HG03108 (cell line): ENCODE measurements around the gene KLHDC7B.

Experiments used
- ATAC-seq: cut with Tn5 transposase; IDR thresholded peaks from one replicate; pipeline ENCODE4 v1.9.1; 2021; ENCODE audit warnings: moderate library complexity; ENCODE audit not compliant: unreplicated experiment

The KLHDC7B gene

DNA sequence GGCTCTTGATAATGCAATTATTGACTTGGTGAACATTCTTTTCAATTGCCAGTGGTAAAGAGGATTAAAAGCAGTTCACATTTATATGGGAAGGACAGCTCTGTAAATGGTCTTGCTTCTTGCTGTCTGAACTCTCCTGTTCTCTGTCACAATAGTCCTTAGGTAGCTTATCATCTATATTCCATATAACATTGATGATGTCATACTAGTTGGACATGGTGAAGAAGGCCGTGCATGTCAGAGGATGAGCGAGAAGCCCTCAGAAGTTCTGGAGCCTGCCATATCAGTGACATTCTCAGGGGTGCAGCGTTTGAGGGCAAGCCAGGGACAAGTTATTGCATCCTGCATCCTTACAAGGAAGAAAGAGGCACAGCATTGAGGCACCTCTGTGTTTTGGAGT, 39.5 kb downstream of the KLHDC7B start:
- ATAC-seq: no peak

GRCh38 chr22:50585781-50586180, 40.1 kb downstream of the KLHDC7B start:
- no peak for ATAC-seq

DNA sequence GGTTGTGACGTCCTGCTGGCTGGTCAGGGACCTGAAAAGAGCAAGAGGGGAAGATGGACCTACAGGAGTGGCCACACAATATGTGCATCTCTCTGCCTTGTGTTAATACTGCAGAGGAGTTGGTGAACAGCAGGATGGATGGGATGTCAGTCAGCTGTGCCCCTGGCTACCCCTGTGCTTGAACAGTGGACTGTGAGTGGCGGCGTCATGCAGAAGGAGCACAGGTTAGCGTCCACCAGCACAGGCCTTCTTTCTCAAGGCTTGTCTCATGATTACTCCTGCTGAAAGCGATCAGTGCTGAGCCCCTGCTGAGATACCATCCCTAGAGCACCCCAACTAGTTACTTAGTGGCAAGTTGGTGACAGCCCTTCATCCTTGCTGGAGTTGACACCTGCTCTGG, 40.7 kb downstream of the KLHDC7B start:
- no peak for ATAC-seq

- no peak for ATAC-seq
Observed at GRCh38 chr22:50587407-50587806, 41.7 kb downstream of the KLHDC7B start.

DNA sequence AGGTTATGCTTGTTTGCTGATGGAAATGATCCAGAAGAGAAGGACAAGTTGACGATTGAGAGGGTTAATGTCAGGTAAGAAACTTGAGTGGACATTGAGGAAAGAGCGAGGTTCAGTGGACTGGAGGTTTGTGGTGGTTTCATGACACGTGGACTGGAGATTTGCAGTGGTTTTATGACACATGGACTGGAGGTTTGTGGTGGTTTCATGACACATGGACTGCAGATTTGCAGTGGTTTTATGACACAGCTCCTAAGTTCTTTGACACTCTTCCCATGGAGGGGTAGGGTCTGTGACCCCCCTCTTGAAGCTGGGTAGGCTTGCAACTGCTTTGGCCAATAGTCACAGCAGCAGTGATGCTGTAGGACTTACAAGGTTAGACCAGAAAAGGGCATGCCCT, 49.5 kb downstream of the KLHDC7B start:
- no peak for ATAC-seq

DNA sequence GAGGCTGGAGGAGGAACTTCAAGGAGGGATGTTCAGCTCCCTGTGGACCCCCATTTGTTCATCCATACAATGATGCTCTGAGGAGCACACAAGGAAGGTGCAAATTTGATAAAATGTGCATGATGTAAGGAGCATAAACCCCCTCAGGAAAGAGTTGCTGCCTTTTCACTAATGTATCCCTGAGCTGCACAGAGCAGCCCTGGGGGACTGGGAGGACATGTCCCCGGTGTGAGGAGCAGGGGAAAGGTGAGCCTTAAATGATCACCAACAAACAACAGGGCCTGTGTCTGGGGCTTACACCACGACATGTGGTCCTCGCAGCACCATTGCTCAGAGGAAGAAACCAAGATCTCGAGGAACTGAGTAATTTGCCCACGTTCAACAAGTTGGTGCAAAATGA, 51.4 kb downstream of the KLHDC7B start:
- ATAC-seq: no peak

DNA sequence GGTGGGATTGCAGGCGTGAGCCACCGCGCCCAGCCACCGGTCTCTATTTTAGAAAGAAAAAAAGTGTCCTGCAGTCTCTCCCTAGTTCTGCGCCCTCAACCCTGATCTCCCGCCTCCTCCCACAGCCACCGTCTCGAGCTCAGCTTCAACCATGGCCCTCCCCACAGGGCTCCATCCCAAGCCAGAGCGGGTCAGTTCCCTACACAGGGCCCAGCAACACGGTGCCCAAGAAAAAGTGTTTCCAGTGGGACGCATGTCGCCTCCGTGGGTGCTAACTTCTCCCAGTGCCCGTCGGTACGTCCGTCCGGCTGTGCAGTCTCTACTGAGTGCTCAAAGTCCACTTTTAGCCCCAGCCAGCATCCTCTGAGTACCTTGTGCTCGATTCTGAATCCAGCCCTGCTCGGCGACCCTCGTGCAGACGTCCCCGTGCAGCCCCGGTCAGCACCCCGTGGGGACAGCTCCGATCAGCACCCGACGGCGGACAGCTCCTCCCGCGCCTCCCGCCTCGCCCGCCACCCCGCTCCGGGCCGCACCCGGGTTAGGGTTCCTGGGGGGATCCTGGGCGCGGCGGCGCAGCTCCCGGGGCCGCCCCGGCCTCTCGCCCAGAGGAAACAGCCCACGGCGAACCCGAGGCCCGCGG, 54.2 kb downstream of the KLHDC7B start:
- ATAC-seq: no peak

DNA sequence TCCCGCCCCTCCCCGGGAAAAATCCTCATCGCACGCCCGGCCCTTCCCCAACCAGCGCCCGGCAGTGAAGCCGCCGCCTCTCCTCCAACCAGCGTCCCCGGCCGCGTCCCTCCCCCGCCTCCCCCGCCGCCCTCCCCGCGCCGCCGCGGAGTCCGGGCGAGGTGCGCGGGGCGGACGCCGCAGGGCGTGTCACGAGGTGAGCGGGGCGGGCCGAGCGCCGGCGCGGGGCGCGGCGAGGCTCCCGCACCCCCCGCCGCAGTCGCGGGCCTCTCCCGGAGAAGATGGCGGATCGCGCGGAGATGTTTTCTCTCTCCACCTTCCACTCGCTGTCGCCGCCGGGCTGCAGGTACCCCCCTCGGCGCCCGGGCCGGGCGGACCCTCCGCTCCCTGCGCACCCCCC, 54.8 kb downstream of the KLHDC7B start, which contains the start of gene MAPK8IP2:
MAPK8IP2 (plus strand) TSS at position 256 of the 400 bp plus-strand sequence; CDS start at position 282, 26 bp downstream.
- ATAC-seq: no peak
